ENCODE measurements around the gene BBS10.

GRCh38 chr12:76300297-76300665 lies 47.9 kb downstream of the BBS10 start:
- TF ChIP-seq CTCF (IDR thresholded peaks at IDR 0.05), result no peak
- no peak for TF ChIP-seq MAX (CRISPR knock-in tag; IDR thresholded peaks at IDR 0.05)
